VCaP (cell line): ENCODE results near the gene ARSB.

Experiments used
- H3K27ac ChIP-seq: fragments of 450-650 bp; 2 replicates; pipeline ENCODE4 v1.5.1; 2017
- CTCF ChIP-seq: fragments of 450-650 bp; conservative IDR thresholded peaks from 2 replicates; pipeline ENCODE4 v1.5.1; 2017; ENCODE audit warnings: mild to moderate bottlenecking, moderate library complexity

ARSB gene

GRCh38 chr5:78895616-78896015 lies 89.5 kb downstream of the ARSB start:
- no peak for TF ChIP-seq CTCF
- H3K27ac ChIP-seq: no peak overlapping the region

GRCh38 chr5:78893940-78894677 lies 91.0 kb downstream of the ARSB start:
- H3K27ac ChIP-seq: no peak overlapping the region
- no peak for TF ChIP-seq CTCF

- no peak overlapping the region for H3K27ac ChIP-seq
- no peak for TF ChIP-seq CTCF
These were observed 94.3 kb downstream of the ARSB start for GRCh38 chr5:78890667-78891379.

- no peak overlapping the region for H3K27ac ChIP-seq
- TF ChIP-seq CTCF: no peak
These were observed 95.6 kb downstream of the ARSB start for GRCh38 chr5:78889369-78890140.

GRCh38 chr5:78888580-78889368 lies 96.3 kb downstream of the ARSB start:
- no peak for TF ChIP-seq CTCF
- H3K27ac ChIP-seq: no peak overlapping the region

GRCh38 chr5:78887384-78888118 lies 97.6 kb downstream of the ARSB start:
- TF ChIP-seq CTCF: no peak
- H3K27ac ChIP-seq: no peak overlapping the region
